Ovary (tissue), 3 donors: ENCODE data around the gene TCP11L1.

Experiments
- CTCF ChIP-seq, 3 donors: fragments of 450-650 bp in 2 of 3; fragments of 200-600 bp in 1 of 3; IDR thresholded peaks; one replicate each; pipeline versions ENCODE4 v1.5.1 to v1.8.0; 2016 to 2022; ENCODE audit warnings: antibody characterized with exemption in 3 of 3, mild to moderate bottlenecking in 1 of 3
- EP300 ChIP-seq: sonication (generic); formaldehyde crosslinking; IDR thresholded peaks from one replicate; pipeline ENCODE4 v1.6.1; 2017; ENCODE audit warnings: antibody characterized with exemption
- donor health status: DM: no; HTN: no; CAD: no.

DNA sequence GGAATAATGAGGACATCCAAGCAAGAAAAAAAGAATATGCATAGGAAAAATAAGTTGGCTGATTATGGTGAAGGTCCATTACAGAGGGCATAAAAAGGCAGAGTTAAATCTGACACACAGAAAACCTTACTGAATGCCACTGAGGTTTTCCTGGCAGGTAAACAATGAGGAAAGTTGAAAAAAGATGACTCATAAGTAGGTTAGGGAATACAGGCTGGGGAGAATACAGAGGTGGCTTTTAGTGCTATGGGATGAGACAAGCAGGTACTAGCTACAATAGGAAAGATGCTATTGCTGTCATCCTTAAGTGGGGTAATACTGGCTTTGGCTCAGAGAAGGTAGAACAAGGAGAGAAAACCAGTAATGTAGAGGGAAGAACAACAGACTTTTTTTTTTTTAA is 77.2 kb downstream of the TCP11L1 start:
- TF ChIP-seq EP300 (no peak), CTCF (IDR thresholded peaks at IDR 0.05) (no peak)
